ENCODE measurements around the gene KRTAP10-3. TPM values are rescaled to one million over a fixed set of nuclear protein-coding genes. Genes with fewer than 3 reads are reported as not detected.
A peak's percentile ranks its signal among the peaks of the same experiment; 100 is the strongest.

KRTAP10-3 gene
- total and polyA plus RNA-seq, 9 of the 15 experiments (the other 6 are each of a cell fraction or from before 2014, with no cell fraction given), result not detected

GRCh38 chr21:44582055-44582454, 23.5 kb upstream of the KRTAP10-3 start (continued):
- TF ChIP-seq DEAF1 (CRISPR knock-in tag; IDR thresholded peaks at IDR 0.05) (no peak), MCM7 (IDR thresholded peaks at IDR 0.05) (no peak), SMAD4 (CRISPR knock-in tag; conservative IDR thresholded peaks at IDR 0.05) (no peak), JUNB (CRISPR knock-in tag; conservative IDR thresholded peaks at IDR 0.05) (peak; percentile 95), TCFL5 (CRISPR knock-in tag; conservative IDR thresholded peaks at IDR 0.05) (no peak), ZBTB11 (CRISPR knock-in tag; IDR thresholded peaks at IDR 0.05) (no peak), HEY1 (CRISPR knock-in tag; IDR thresholded peaks at IDR 0.05; ENCODE audit: borderline replicate concordance) (no peak), TAF9B (IDR thresholded peaks at IDR 0.05; ENCODE audit: partially characterized antibody) (no peak), NR3C1 (CRISPR knock-in tag; IDR thresholded peaks at IDR 0.05) (no peak), MAFG (tag; conservative IDR thresholded peaks at IDR 0.05) (peak; percentile 59), SMARCE1 (IDR thresholded peaks at IDR 0.05) (no peak), SMC3 (conservative IDR thresholded peaks at IDR 0.05; ENCODE audit: insufficient read depth, low read depth, low read length) (no peak), EP300 (IDR thresholded peaks at IDR 0.05; ENCODE audit: low read length) (peak; percentile 60; the same call in 1 of the 2 replicates), STAT5A (IDR thresholded peaks at IDR 0.05; ENCODE audit: borderline replicate concordance, low read length) (no peak), VEZF1 (CRISPR knock-in tag; IDR thresholded peaks at IDR 0.05) (peak; percentile 27; the same call in 1 of the 2 replicates), HINFP (tag; conservative IDR thresholded peaks at IDR 0.05; ENCODE audit: low read depth) (no peak), ZBTB49 (CRISPR knock-in tag; IDR thresholded peaks at IDR 0.05; ENCODE audit: borderline replicate concordance) (no peak), CREBBP (IDR thresholded peaks at IDR 0.05; ENCODE audit: low read depth, low read length) (no peak), HDAC2 (IDR thresholded peaks at IDR 0.05) (no peak)
